HG03135 (cell line): ENCODE data around the gene SPTSSB.

Experiments used
- ATAC-seq: cut with Tn5 transposase; IDR thresholded peaks from one replicate; pipeline ENCODE4 v1.9.1; 2021; ENCODE audit warnings: mild to moderate bottlenecking, moderate library complexity; ENCODE audit not compliant: unreplicated experiment

The SPTSSB gene, protein sequence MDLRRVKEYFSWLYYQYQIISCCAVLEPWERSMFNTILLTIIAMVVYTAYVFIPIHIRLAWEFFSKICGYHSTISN

DNA sequence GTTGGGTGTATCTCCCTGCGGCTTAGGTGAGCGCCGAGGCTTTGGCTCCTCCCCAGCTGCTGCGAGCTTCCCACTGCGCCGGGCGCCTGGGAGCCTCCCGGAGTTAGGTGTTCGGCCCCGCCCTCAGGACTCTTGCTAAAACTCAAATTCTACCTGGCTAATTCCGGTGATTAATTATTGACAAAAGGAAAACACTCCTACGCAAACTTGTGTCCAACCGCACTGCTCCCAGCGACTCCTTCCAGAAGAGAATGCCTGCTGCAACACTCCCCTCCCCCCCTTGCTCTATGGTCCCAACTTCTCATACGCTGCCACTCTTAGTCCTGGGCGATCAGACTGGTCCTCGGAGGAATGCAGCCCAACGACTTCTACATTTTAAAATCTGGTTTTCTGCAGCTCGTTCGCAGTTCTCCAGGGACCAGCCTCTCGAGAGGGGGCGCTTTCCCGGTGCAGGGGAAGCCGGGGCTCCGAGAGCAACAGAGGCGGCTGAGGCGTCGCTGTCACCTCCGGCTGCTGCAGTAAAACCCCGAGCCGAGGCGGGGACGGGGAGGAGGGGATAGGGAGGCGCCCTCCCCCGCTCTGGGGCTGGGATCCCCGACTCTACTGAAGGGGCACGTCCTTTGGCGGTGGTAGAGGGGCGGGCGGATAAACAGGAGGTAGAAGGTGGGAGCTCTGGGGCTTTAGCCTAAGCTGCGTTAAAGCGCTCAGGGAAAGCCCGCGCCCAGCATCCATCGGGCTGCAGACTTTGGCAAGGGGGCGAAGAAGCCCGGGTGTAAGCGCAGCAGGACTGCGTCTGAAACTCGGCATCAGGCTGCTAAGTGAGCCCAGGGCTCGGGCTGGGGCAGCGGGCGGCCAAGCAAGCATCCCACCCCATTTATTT is at the start of gene SPTSSB:
Gene SPTSSB (minus strand): TSS at position 77 of the 880 bp plus-strand sequence. CDS start 25,194 bp downstream, outside the sequence.
- ATAC-seq = peak; percentile 49

DNA sequence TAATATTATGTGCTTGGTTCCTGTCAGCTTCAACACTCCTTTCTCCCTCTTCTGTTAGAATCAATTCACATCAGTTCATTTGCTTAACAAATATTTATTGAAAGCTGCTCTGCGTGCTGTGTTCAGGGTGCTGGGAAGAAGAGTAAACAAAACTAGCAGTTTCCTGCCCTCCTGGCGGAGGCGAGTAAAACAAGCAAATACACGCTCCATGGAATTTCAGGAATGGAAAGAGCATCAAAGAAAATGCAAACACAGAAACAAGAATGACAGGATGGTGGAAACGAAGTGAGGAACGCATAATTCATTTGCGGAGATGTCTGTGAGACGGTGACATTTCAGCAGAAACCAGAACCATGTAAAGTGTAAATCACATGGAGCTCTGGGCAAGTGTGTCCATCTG is 49.4 kb upstream of the SPTSSB start:
- ATAC-seq = no peak

DNA sequence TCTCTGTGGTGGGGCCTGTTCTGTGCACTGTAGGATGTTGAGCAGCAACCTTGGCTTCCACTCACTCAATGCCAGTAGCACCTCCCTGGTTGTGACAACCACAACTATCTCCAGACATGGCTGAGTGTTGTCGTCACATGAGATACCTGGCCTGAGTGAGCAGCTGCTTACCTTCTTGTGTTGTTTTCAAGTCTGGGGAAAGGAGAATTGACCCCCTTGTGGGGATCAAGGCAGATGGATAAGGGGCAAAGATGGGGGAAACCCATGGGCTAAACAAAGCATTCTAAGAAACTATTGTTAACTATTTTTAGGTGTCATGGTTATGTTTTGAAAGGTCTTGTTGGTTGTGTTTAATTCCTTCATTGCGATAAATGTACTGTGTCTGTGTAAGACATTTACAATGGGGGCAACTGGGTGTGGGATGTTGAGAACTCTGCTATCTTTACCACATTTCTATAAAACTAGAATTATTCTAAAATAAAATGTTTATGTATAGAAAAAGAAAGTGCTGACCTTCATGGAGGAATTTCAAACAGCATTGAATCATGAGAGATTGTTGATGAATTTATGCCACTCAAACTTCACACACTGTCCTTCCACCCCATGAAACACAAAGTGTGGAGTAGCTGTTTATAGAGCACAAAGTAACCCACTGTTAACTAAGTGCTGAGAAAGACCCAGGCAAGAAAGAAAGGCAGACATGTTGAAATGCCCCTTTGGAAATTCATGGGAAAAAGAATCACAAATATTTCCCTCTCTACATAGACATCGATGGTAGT is 48.4 kb upstream of the SPTSSB start:
- ATAC-seq = no peak

DNA sequence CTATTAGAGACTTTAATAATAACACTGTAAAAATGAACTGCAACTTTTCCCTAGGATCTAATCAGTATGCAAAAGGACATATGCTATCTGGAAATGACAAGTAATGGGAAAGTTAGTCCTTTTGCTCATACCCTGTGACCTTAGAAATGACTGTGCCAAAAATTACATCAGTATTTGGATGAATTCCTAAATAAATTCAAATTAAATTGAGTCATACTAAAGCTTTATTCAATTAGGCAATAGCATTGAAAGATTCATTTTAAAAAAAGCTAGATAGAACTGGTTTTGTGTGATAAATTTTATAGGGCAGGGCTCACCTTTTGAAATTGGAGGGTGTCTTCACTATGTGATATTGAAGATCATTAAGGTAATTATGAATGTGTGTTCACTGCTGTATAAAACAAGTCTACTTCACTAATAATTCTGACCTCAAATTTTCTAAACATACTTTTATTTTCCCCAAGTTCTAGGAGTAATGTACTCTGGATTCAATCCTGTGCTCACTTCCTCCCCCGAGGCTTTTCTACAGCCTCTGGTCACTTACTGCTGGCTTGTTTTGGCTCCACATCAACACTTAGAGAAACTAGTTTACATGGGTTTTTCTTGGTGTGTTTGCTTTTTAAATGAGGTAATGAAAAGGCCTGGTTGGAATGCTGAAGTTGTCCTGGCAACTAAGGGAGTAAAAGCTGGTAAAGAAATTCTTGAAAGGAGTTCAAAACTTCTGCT is 44.4 kb upstream of the SPTSSB start:
- ATAC-seq = no peak

DNA sequence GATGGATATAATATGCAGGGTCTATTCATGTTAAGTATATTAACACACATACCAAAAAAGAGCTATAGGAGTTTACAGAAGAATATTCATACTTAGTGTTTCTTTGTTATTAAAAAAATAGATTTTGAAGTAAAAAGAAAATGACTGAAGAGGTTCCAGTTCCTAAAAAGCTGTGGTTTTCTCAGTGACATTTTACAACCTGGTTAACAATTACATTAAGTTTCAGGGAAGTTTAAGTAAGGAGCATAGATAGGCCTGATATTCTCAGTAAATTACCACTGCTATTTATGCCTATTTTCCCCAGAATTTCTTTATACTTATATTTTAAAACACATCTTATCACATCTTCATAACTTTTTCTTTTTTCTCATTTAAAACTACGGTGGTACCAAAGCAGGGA is 43.6 kb upstream of the SPTSSB start:
- peak; percentile 50 for ATAC-seq

DNA sequence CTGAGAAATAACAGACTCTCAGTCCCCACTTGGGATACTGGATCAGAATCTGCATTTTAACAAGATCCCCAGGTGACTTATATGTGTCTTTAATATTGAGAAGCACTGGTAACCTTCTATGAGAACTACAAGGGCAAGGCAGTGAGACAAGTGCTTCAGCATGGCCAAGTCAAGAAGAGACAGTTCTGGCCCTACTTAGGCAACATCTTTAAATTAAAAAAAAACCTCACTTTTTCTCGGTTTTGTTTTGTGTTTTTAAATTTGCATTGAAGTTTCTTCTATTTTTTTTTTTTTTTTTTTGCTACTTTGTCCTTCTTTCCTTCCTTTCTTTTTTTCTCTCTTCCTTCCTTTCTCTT is 42.5 kb upstream of the SPTSSB start:
- peak; percentile 55 for ATAC-seq

DNA sequence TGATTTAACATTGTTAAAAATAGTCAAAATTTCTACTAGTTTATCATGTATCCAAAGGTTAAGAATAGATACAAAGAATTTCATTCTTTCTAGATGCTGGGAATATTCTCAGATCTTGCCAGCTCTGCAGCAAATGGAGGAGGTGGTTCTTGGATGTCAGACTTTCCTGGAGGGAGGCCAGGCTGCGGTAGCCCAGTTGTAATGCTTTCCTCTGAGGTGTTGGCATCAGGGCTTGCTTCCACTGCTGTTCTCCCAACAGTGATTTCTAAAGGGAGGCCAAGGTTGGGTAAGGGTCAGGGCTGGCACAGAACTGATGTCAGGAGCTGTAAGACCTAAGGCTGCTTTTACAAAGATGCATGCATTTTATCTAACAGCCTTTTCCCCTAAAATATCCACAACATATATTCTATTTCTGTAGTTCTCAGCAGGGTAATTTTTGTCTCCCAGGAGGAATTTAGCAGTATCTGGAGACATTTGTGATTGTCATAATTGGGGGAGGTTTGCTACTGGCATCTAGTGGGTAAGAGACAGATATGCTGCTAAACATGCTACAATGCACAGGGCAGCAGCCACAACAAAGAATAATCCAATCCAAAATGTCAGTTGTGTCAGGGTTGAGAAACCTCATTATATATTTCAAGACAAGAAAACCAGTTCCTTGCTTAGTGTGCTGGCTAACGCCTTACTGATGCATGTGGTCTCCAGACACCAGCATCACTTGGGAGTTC is 42.0 kb upstream of the SPTSSB start:
- ATAC-seq = peak; percentile 15

DNA sequence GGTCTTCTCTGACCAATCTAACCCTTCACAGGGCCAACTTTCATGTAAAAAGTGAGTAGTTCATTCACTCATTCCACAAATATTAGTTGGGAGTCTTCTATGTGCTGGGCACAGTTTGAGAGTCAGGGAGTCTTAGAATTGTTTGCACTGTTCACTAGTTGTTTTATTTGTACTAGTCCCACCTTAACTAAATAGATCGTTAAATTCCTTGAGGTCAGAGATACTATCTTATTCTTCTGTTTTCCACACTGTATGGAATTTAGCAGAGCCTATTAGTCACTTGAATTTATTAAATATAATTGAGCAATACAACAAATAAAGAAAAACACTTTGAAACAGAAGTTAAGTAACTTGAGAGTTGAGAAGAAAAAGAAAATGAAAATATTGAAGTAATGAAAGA is 40.8 kb upstream of the SPTSSB start:
- no peak for ATAC-seq

DNA sequence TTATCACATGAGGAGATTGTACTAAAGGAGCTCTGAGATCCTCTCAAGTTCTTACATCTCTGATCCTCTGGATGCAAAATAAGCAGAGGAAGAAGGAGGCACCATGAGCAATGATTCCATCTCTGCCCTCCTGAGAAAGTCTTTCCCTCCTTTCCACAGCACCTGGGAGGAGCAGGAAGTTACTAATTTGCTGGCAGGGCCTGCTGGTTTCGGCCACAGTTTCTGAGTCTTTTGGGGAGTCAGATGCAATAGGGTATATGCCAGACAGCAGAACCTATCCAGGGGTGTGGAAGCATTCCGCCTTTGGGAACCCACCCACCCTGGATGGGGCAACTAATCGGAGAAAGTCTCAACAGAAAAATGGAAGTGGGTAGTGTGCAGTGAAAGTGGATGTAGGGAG is 38.5 kb upstream of the SPTSSB start:
- no peak for ATAC-seq

DNA sequence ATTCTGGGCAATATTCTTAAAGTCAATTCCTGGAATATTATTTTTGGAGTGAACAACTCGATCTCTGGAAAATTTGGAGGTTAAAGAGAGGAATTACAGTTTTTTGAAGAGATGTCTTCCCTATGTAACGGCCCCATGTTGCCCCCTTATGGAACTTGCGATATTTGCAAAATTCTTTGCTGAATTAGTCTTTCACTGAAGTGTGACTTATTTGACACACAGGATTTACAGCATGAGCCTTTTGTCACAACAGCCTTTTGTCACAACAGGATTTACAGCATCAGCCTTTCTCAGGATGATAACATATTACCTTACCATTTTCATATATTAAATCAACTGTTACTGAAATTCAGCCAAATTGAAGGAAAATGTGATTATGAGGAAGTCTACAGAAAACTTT is 37.8 kb upstream of the SPTSSB start:
- no peak for ATAC-seq

DNA sequence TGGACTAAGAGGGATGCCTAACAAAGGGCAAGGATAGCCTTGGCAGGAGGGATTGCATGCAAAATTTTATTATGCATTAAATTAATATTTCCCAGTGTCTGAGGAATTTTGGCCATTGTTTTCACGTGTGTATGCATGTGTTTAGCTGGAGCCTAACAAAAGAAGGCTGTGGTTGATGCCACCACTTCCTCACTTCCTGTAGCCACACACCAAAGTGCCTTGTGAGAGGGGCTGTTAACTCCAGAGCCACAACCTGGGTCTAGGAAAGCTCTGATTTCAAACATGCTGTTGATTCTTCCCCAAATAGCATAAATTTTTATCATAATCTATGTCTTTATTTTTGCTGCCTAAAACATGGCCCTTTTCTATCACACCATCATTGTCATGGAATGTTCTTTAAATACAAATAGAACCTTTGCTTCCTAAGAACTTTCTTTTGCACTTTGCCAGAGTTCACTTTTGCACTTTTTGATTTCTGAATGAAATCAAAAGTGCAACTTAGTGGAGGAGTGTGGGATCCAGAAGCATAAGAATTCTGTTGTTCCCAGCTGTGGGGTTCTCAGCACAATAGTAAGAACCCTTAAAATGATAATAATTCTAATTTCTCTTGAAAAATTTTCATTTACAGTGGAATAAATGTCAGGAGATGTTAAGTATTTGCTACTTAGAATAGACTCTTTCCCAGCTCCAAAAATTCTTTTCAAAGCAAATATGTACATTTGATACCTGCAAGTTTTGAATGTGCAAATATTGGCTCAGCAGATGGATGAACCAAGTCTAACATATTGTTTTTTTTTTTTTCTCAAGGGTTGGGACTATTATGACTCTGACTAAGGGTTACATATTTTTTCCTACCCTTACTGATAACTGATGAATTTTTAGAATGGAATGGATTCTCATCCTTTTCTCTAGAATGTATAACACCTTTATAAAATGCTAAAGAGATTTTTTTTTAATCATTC is 35.6 kb upstream of the SPTSSB start:
- ATAC-seq = no peak

DNA sequence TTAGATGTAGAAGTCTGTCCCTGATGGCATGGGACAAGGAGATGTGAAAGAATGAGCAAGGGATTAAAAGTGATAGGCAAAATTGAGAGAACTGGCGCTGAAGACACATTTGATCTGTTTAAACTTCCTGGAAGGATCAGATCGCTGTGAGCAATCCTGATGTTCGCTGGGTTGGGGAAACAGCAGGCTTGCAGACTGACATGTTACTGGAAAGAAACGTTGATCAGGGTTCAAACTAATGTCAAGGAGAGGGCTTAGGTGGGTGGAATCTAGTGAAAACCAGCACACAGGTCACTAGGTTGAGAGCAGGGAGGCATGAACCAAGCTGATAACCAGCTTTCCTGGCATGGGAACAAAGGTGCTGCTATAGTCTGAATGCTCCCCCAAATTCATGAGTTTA is 34.5 kb upstream of the SPTSSB start:
- no peak for ATAC-seq

DNA sequence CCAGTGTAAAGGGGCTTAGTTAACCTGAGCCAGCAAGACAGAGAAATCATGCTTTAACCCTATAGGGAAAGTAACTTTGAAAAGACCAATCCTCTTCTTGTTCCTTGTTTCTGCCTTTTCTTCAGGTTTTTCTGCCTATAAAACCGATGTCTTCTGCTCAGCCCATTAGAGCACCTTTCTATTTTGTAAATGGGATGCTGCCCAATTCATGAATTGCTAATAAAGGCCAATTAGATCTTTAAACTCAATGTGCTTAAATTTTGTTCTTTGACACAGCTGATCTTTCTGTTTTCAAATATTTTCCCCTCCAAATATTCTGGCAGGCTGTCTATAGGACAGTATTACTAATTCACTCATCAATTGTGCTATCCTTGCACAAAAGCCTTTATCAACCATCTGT is 33.8 kb upstream of the SPTSSB start:
- ATAC-seq = no peak

DNA sequence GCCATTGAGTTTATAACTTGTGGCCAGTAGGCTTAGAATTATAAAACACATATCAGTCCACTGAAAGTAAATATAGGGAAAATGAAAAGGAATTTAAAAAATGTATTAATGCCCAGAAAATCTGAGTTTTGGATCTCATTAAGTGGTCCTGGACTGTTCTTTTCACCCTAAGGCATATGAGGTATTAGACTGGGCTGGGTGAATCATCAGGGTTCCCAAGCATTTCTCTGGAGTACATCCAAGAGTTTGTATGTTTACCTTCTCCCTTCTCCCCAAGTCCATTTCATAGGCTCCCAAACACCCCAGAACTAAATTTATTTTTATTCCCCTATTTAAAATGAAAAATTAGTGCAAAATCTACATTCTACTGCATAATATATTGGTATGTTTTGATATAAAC is 31.9 kb upstream of the SPTSSB start:
- no peak for ATAC-seq

DNA sequence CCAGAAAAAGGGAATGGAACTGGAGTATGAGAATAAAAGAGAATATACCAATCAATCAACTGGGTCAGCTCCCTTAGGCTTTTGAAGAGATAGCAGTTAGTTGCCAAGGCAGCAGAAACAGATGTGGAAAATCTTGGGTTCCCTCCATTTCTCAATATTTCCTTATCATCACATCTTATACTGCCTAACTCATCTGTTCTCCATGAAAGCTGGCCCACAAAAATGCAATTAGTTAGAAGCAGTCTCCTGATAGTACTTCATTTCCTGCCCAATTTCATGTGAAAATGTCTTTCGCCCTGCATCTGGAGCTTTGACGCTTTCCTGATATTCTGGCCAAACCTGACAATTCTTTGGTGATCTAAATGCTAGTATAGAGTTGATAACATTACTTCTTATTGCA is 30.1 kb upstream of the SPTSSB start:
- no peak for ATAC-seq

DNA sequence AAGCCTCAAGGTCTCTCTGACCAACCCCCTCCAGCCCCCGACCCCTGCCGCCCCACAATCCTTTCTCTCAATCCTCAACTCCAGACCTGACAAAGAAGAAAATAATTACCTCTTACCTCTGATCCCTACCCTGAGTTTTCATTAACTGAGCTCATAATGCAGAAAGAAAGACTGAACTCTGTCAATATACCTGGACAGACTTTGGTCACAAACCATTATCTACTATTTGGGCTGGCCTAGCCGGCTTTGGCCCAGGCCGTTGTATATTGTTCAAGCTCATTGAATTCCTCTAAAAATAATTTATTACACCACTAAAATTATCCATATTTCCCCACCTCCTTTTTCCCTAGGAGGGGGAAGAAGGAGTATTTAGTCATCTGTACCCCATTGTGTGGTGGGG is 29.3 kb upstream of the SPTSSB start:
- ATAC-seq = no peak

DNA sequence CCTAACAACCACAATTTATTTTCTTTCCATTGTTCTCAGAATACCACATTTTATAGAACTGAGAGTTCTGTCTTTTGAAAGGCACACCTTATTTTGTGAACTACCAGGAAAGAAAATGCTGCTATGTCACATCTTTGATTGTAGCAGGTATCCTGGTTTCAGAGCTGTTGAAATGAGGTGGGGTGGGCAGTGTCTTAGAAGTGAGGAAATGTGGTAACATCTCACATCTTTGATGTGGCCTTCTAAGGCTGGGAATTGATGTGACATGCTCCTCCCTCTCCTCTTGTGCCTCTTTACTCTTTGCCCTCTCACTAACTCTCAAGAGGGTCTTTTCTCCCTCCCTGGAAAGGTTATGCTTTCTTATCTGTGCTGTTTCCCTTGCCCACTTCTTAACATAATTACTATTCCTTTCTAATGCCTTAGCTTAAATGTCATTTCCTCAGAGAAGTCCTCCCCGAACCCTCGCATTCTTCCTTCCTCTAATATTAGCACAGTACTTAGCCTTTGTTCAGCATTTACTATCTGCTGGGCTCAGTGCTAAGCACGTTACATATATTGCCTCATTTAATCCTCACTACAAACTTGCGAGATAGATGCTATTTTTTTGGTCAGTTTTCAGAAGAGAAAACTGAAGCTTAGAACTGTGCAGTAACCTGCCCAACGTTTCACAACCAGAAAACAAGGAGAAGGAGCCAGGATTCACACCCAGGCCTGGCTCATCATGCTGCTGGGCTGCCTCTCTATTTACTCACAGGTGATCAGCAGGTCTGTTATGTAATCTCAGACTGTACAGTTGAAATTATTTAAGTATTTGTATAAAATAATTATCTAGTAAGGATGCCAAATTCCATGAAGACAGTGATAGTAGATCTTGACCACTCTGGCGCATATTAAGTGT is 24.0 kb upstream of the SPTSSB start:
- no peak for ATAC-seq

DNA sequence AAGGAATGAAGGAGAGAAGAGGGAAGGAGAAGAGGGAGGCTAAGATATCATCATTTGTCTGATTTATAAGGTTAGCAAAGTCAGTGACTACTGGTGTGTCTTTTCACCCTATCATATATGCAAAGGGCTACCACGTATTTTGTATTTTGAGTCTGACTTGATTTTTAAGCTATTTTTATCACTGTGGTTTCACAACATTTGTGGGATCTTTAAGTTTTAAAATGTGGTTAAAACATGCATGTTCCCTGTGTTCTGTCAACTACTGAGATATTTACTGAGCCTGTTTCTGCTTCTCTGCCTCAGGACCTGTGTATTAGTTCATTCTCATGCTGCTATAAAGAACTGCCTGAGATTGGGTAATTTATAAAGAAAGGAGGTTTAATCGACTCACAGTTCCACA is 22.5 kb upstream of the SPTSSB start:
- ATAC-seq = no peak

DNA sequence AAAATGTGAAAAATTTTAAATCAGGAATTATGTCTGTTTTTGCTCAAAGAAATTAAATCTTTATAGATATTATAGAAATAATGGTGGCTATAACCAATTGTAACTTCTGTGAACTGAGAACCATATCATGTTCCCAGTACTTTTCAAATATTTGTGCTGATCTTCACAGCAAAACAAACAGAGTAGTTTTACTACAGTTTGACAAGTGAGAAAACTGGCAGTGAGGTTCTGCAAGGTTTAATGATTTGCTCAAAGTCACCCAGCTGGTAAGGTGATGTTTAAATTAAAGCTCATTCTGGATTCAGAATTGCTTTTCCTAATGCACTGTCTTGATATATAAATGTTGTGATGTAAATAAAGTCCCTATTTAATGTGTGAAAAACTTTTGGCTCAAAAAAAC is 22.0 kb upstream of the SPTSSB start:
- no peak for ATAC-seq
